K562 (cell line): ENCODE results near the gene TRIM71. TPM values are rescaled to one million over a fixed set of nuclear protein-coding genes. Genes with fewer than 3 reads are reported as not detected.

Source experiments
- ATAC-seq: fragments of 200-7000 bp; cut with Tn5 transposase; 3 replicates; pipeline ENCODE4 v1.9.1; 2020; ENCODE audit warnings: moderate library complexity
- BruUV-seq: library from RNA; stranded (reverse); fragments of 400-500 nt; replicated peaks from 2 replicates; lab custom pipeline; 2021; lab: Mats Ljungman, UMichigan
- CTCF ChIA-PET: fragments of 300-600 bp; formaldehyde crosslinking; extraction: SDS; loops from one replicate; lab custom pipeline; 2021; ENCODE audit warnings: low intra/inter-chr PET ratio; lab: Yijun Ruan, JAX
- POLR2A ChIA-PET: fragments of 300-600, 350-650 bp; sonication (Branson Sonifier 250); formaldehyde crosslinking; extraction: SDS; loops from one replicate; lab custom pipeline; 2021; ENCODE audit warnings: antibody characterized with exemption, inconsistent platforms; lab: Yijun Ruan, JAX
- DNase-seq, 4 experiments: peaks; one replicate each; pipeline versions ENCODE4 v3.0.0 to v3.0.0-alpha.2; 2011 to 2018; ENCODE audit warnings: low spot score in 3 of 4, mixed read lengths in 3 of 4; ENCODE audit errors: extremely low read depth in 1 of 4
- FAIRE-seq: peaks from 2 replicates; lab custom pipeline; 2011; peaks lifted over from hg19 to GRCh38; lab: Jason Lieb, UNC
- H2AFZ ChIP-seq: 2 replicates; pipeline ENCODE4 v1.6.0; 2011; ENCODE audit warnings: low read depth, low read length, control low read depth, inconsistent platforms
- H3K27ac ChIP-seq: fragments of 200-600 bp; 3 replicates; pipeline ENCODE4 v1.8.0; 2011; ENCODE audit warnings: low read depth, mild to moderate bottlenecking, control low read depth, inconsistent platforms, low read length, moderate library complexity, mixed read lengths; ENCODE audit errors: extremely low read depth
- H3K27me3 ChIP-seq, 2 experiments: fragments of 300-600 bp in 1 of 2; 2 replicates in 1 of 2; 3 replicates in 1 of 2; pipeline versions ENCODE4 v1.6.0 to v1.8.0; 2011; ENCODE audit warnings: inconsistent platforms in 2 of 2, low read length in 2 of 2, mild to moderate bottlenecking in 1 of 2, mixed read lengths in 1 of 2, moderate library complexity in 1 of 2; ENCODE audit not compliant: control insufficient read depth in 2 of 2, insufficient read depth in 2 of 2
- H3K36me3 ChIP-seq: fragments of 300-600 bp; 3 replicates; pipeline ENCODE4 v1.8.0; 2011; ENCODE audit warnings: mild to moderate bottlenecking, low read length, inconsistent platforms; ENCODE audit not compliant: control insufficient read depth, insufficient read depth
- H3K4me1 ChIP-seq, 2 experiments: fragments of 200-600 bp in 1 of 2; replicated peaks in 1 of 2; 2 replicates in 1 of 2; 3 replicates in 1 of 2; pipeline versions ENCODE4 v1.5.1 to v1.8.0; 2011; ENCODE audit warnings: inconsistent platforms in 2 of 2, low read length in 2 of 2, mild to moderate bottlenecking in 1 of 2, mixed read lengths in 1 of 2, moderate library complexity in 1 of 2; ENCODE audit not compliant: control insufficient read depth in 2 of 2, insufficient read depth in 2 of 2
- H3K4me2 ChIP-seq: 2 replicates; pipeline ENCODE4 v1.6.1; 2011; ENCODE audit warnings: low read length, control low read depth, inconsistent platforms, mixed read lengths; ENCODE audit not compliant: insufficient read depth
- H3K4me3 ChIP-seq: fragments of 200-600 bp; sonication (generic), shearing (Covaris generic); 2 replicates; pipeline ENCODE4 v1.5.1; 2016; ENCODE audit warnings: control low read depth, inconsistent platforms
- H3K79me2 ChIP-seq: fragments of 200-600 bp; 3 replicates; pipeline ENCODE4 v1.8.0; 2011; ENCODE audit warnings: low read length, inconsistent platforms; ENCODE audit not compliant: control insufficient read depth, insufficient read depth
- H3K9ac ChIP-seq, 2 experiments: 2 replicates each; pipeline versions ENCODE4 v1.6.0 to v1.6.1; 2011; ENCODE audit warnings: low read depth in 2 of 2, low read length in 2 of 2, control low read depth in 1 of 2, inconsistent platforms in 1 of 2, mild to moderate bottlenecking in 1 of 2, mixed read lengths in 1 of 2; ENCODE audit not compliant: insufficient read depth in 1 of 2
- H3K9me1 ChIP-seq: one replicate; pipeline ENCODE4 v1.6.0; 2011; ENCODE audit warnings: inconsistent platforms, mild to moderate bottlenecking, low read length, moderate library complexity; ENCODE audit not compliant: control insufficient read depth, insufficient read depth
- H3K9me3 ChIP-seq: replicated peaks from 2 replicates; pipeline ENCODE4 v1.5.1; 2011; ENCODE audit warnings: low read depth, low read length, inconsistent platforms; ENCODE audit not compliant: control insufficient read depth, insufficient read depth
- H4K20me1 ChIP-seq: replicated peaks from 2 replicates; pipeline ENCODE4 v1.6.1; 2011; ENCODE audit warnings: low read length, inconsistent platforms, mixed read lengths; ENCODE audit not compliant: control insufficient read depth, insufficient read depth
- ETV6 ChIP-seq, 3 experiments: fragments of 150-350 bp in 1 of 3; sonication (generic) in 1 of 3; formaldehyde crosslinking in 1 of 3; IDR thresholded peaks; 2 replicates each; pipeline versions ENCODE4 v1.6.1 to v1.8.0; 2014 to 2022; ENCODE audit warnings: borderline replicate concordance in 2 of 3, low read depth in 2 of 3, antibody characterized with exemption in 1 of 3, low read length in 1 of 3, mild to moderate bottlenecking in 1 of 3, missing genetic modification reagents in 1 of 3
- EWSR1 ChIP-seq: fragments of 450-650 bp; IDR thresholded peaks from 2 replicates; pipeline ENCODE4 v1.6.1; 2018; ENCODE audit warnings: borderline replicate concordance, mild to moderate bottlenecking, low read depth, moderate library complexity; ENCODE audit not compliant: partially characterized antibody
- HDAC8 ChIP-seq: fragments of 450-650 bp; IDR thresholded peaks from 2 replicates; pipeline ENCODE4 v1.6.1; 2016; ENCODE audit warnings: mild to moderate bottlenecking, missing genetic modification characterization, moderate library complexity, missing compliant biosample characterization
- HIVEP1 ChIP-seq: fragments of 250-450 bp; sonication (Bioruptor Pico); IDR thresholded peaks from 2 replicates; pipeline ENCODE4 v1.4.0; 2020; ENCODE audit warnings: mild to moderate bottlenecking
- HNRNPL ChIP-seq: fragments of 200-400 bp; formaldehyde crosslinking; IDR thresholded peaks from 2 replicates; pipeline ENCODE4 v1.6.1; 2017; ENCODE audit warnings: low read depth, mild to moderate bottlenecking, low read length
- KLF10 ChIP-seq: fragments of 250-450 bp; sonication (Bioruptor Pico); IDR thresholded peaks from 2 replicates; pipeline ENCODE4 v1.6.1; 2021; ENCODE audit warnings: matching md5 sums
- POU5F1 ChIP-seq: fragments of 150-350 bp; IDR thresholded peaks from 2 replicates; pipeline ENCODE4 v1.6.1; 2014; ENCODE audit warnings: borderline replicate concordance, low read length, low read depth, mild to moderate bottlenecking; ENCODE audit not compliant: partially characterized antibody
- RUNX1 ChIP-seq: sonication (generic); IDR thresholded peaks from 2 replicates; pipeline ENCODE4 v1.6.1; 2016; ENCODE audit warnings: antibody characterized with exemption, low read depth
- ZNF41 ChIP-seq: fragments of 250-450 bp; sonication (Bioruptor Pico); conservative IDR thresholded peaks from 2 replicates; pipeline ENCODE4 v1.4.0; 2020; ENCODE audit warnings: mild to moderate bottlenecking
- ZNF436 ChIP-seq: fragments of 250-450, 450-650 bp; sonication (Bioruptor Pico); formaldehyde crosslinking; IDR thresholded peaks from 2 replicates; pipeline ENCODE4 v1.7.0; 2020; ENCODE audit warnings: mild to moderate bottlenecking
- WGBS: fragments of 100-300 bp; shearing (Covaris generic); methylation state at CpG from one replicate; pipeline ENCODE4 v1.1.6; 2016; ENCODE audit warnings: low coverage, mixed read lengths; ENCODE audit not compliant: insufficient coverage; ENCODE audit errors: missing lambda C conversion rate; 5-methylcytosine and 5-hydroxymethylcytosine counted together
- in situ Hi-C: fragments of 300-500 bp; cut with MboI; formaldehyde crosslinking; loops from 4 replicates; pipeline ENCODE4 v1.15.0; 2018; ENCODE audit warnings: inconsistent platforms, mixed read lengths
- intact Hi-C: fragments of 100-400 bp; cut with micrococcal nuclease; formaldehyde crosslinking; loops from 2 replicates; pipeline ENCODE4 v1.14.2; 2022
- polyA plus RNA-seq, 8 experiments: library from polyadenylated mRNA; depleted of rRNA in 4 of 8; stranded (reverse) in 5 of 8; unstranded in 3 of 8; fragments of >200 nt; fragmentation: Nextera tagmentation in 2 of 8; fragmentation: Illumina TruSeq in 1 of 8; extraction: Ambion mirVana in 2 of 8; extraction: Trizol in 1 of 8; gene quantifications; 2 replicates each; pipeline versions ENCODE4 v1.2.1 to v1.2.3, GENCODE V29; 2011 to 2014; ENCODE audit warnings: inconsistent platforms in 1 of 8, missing spikeins in 1 of 8
- total RNA-seq, 7 experiments: library from RNA; depleted of rRNA in 6 of 7; stranded (reverse); fragments of >200 nt in 6 of 7; fragmentation: Illumina TruSeq in 2 of 7; extraction: Trizol in 2 of 7; gene quantifications; 2 replicates each; pipeline versions ENCODE4 v1.2.1 to v1.2.3, GENCODE V29; 2011 to 2021; ENCODE audit warnings: low replicate concordance in 1 of 7
- TF ChIP-seq, protein P1 (sequence below): IDR thresholded peaks from 2 replicates; pipeline ENCODE4 v1.6.1; 2014; ENCODE audit warnings: antibody characterized with exemption
- TF ChIP-seq, protein P2 (sequence below): IDR thresholded peaks from 2 replicates; pipeline ENCODE4 v1.6.1; 2016; ENCODE audit warnings: missing genetic modification characterization, missing compliant biosample characterization

The TRIM71 gene
- total and polyA plus RNA-seq, 9 of the 15 experiments (the other 6 are each of a cell fraction or from before 2014, with no cell fraction given), result 0.04 to 0.11 TPM; not detected in 7

DNA sequence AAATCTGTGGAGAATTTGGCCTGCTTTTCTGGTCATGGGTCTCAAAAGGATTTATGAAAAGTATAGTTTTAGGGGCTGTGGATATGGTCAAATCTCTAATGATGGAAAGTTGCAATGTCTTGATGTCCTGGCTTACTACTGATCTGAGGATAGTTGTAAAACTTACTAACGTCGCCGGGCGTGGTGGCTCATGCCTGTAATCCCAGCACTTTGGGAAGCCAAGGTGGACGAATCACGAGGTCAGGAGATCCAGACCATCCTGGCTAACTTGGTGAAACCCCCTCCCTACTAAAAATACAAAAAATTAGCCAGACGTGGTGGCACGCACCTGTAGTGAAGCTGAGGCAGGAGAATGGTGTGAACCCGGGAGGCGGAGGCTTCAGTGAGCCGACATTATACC is 19.6 kb downstream of the TRIM71 start:
- ATAC-seq, result no peak
- Histone ChIP-seq H3K27ac (no peak overlapping the region), H3K36me3 (no peaks in the 10 kb centered on the region), H2AFZ (no peak overlapping the region), H3K27me3 (peaks cover 64 to 70% of the 10 kb centered on the region in 2 experiments), H3K4me1 (no peaks in the 10 kb centered on the region), H3K4me3 (no peak overlapping the region), H3K9me1 (no peaks in the 10 kb centered on the region), H3K4me2 (no peak overlapping the region), H3K79me2 (no peaks in the 10 kb centered on the region), H3K9ac (no peak overlapping the region; a peak in 1 of 4 replicates), H3K9me3 (no peaks in the 10 kb centered on the region), H4K20me1 (no peaks in the 10 kb centered on the region)
- intact Hi-C loops (no loop called here), in situ Hi-C loops (no loop called here)
- no peak for DNase-seq
- ChIA-PET CTCF (no interaction called here), POLR2A (no interaction called here)
- TF ChIP-seq KLF10 (CRISPR knock-in tag), result no peak
- TF ChIP-seq, protein P1, sequence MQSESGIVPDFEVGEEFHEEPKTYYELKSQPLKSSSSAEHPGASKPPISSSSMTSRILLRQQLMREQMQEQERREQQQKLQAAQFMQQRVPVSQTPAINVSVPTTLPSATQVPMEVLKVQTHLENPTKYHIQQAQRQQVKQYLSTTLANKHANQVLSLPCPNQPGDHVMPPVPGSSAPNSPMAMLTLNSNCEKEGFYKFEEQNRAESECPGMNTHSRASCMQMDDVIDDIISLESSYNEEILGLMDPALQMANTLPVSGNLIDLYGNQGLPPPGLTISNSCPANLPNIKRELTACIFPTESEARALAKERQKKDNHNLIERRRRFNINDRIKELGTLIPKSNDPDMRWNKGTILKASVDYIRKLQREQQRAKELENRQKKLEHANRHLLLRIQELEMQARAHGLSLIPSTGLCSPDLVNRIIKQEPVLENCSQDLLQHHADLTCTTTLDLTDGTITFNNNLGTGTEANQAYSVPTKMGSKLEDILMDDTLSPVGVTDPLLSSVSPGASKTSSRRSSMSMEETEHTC, result no peak
- TF ChIP-seq ETV6 (IDR thresholded peaks at IDR 0.05; ENCODE audit: borderline replicate concordance in 1 of 2, low read depth in 2 of 2, low read length in 1 of 2), result no peak
- no peak for TF ChIP-seq ETV6 (CRISPR knock-in tag; IDR thresholded peaks at IDR 0.05; ENCODE audit: borderline replicate concordance)
- TF ChIP-seq RUNX1, result no peak
- TF ChIP-seq ZNF436 (CRISPR knock-in tag), result no peak
- TF ChIP-seq ZNF41 (CRISPR knock-in tag), result no peak
- no peak for TF ChIP-seq HNRNPL
- TF ChIP-seq HIVEP1, result no peak
- TF ChIP-seq HDAC8, result no peak
- TF ChIP-seq, protein P2, sequence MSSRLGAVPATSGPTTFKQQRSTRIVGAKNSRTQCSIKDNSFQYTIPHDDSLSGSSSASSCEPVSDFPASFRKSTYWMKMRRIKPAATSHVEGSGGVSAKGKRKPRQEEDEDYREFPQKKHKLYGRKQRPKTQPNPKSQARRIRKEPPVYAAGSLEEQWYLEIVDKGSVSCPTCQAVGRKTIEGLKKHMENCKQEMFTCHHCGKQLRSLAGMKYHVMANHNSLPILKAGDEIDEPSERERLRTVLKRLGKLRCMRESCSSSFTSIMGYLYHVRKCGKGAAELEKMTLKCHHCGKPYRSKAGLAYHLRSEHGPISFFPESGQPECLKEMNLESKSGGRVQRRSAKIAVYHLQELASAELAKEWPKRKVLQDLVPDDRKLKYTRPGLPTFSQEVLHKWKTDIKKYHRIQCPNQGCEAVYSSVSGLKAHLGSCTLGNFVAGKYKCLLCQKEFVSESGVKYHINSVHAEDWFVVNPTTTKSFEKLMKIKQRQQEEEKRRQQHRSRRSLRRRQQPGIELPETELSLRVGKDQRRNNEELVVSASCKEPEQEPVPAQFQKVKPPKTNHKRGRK (tag), result no peak
- TF ChIP-seq EWSR1, result no peak
- no peak for TF ChIP-seq POU5F1
- BruUV-seq, result no TSS peak
- WGBS, result 1% methylated on average over 11 of the region's 11 CpGs
- no peak for FAIRE-seq
